ENCODE results near the gene KIF26B. TPM values are rescaled to one million over a fixed set of nuclear protein-coding genes. Genes with fewer than 3 reads are reported as not detected.

Gene KIF26B
- polyA plus RNA-seq, 1 donor from 2014 or later, result 6.3 TPM

- Histone ChIP-seq H3K4me3 (ENCODE audit: low read length) (no peak overlapping the region), H4K20me1 (ENCODE audit: insufficient read depth) (no peaks in the 10 kb centered on the region), H3F3A (ENCODE audit: insufficient read depth, low read length, poor library complexity, severe bottlenecking) (no peaks in the 10 kb centered on the region), H3K79me2 (replicated peaks; ENCODE audit: insufficient read depth, low read length) (no peaks in the 10 kb centered on the region), H3K9me2 (ENCODE audit: insufficient read depth, low read length) (no peaks in the 10 kb centered on the region), H3K27me3 (ENCODE audit: insufficient read depth, low read depth, low read length) (no peaks in the 10 kb centered on the region), H3K9me3 (ENCODE audit: low read length) (no peaks in the 10 kb centered on the region), H3K27ac (ENCODE audit: low read length) (no peak overlapping the region), H3K9ac (ENCODE audit: low read length) (no peak overlapping the region), H2AFZ (ENCODE audit: low read depth, low read length) (no peak overlapping the region), H3K36me3 (ENCODE audit: insufficient read depth, low read length) (no peaks in the 10 kb centered on the region), H3K4me2 (ENCODE audit: low read length) (no peak overlapping the region)
- TF ChIP-seq EZH2 (IDR thresholded peaks at IDR 0.05; ENCODE audit: borderline replicate concordance, insufficient read depth, low read length, poor library complexity, severe bottlenecking) (no peak), REST (IDR thresholded peaks at IDR 0.05; ENCODE audit: borderline replicate concordance) (no peak), TAF1 (IDR thresholded peaks at IDR 0.05; ENCODE audit: low read depth) (no peak), CTCF (IDR thresholded peaks at IDR 0.05; ENCODE audit: poor library complexity, severe bottlenecking) (no peak), POLR2AphosphoS5 (IDR thresholded peaks at IDR 0.05) (no peak), MXI1 (conservative IDR thresholded peaks at IDR 0.05; ENCODE audit: poor library complexity, severe bottlenecking) (no peak), EP300 (conservative IDR thresholded peaks at IDR 0.05; ENCODE audit: poor library complexity, severe bottlenecking) (no peak), RAD21 (conservative IDR thresholded peaks at IDR 0.05) (no peak), SMC3 (conservative IDR thresholded peaks at IDR 0.05; ENCODE audit: poor library complexity) (no peak)
Measured at GRCh38 chr1:245124644-245125043, 30.1 kb upstream of the KIF26B start.

- no peaks in the 10 kb centered on the region for H4K20me1 ChIP-seq (ENCODE audit: insufficient read depth)
- no peak overlapping the region for H3K4me3 ChIP-seq (ENCODE audit: low read length)
- H3K27ac ChIP-seq (ENCODE audit: low read length), result no peak overlapping the region
- H3F3A ChIP-seq (ENCODE audit: insufficient read depth, low read length, poor library complexity, severe bottlenecking), result no peaks in the 10 kb centered on the region
- no peaks in the 10 kb centered on the region for H3K27me3 ChIP-seq (ENCODE audit: insufficient read depth, low read depth, low read length)
- H3K9me2 ChIP-seq (ENCODE audit: insufficient read depth, low read length), result no peaks in the 10 kb centered on the region
- H3K9me3 ChIP-seq (ENCODE audit: low read length), result no peaks in the 10 kb centered on the region
- no peak overlapping the region for H3K9ac ChIP-seq (ENCODE audit: low read length)
- TF ChIP-seq CTCF (IDR thresholded peaks at IDR 0.05; ENCODE audit: poor library complexity, severe bottlenecking), result no peak
- TF ChIP-seq TAF1 (IDR thresholded peaks at IDR 0.05; ENCODE audit: low read depth), result no peak
- no peak for TF ChIP-seq EZH2 (IDR thresholded peaks at IDR 0.05; ENCODE audit: borderline replicate concordance, insufficient read depth, low read length, poor library complexity, severe bottlenecking)
- TF ChIP-seq SMC3 (conservative IDR thresholded peaks at IDR 0.05; ENCODE audit: poor library complexity), result no peak
- no peak for TF ChIP-seq EP300 (conservative IDR thresholded peaks at IDR 0.05; ENCODE audit: poor library complexity, severe bottlenecking)
- TF ChIP-seq RAD21 (conservative IDR thresholded peaks at IDR 0.05), result no peak
- TF ChIP-seq REST (IDR thresholded peaks at IDR 0.05; ENCODE audit: borderline replicate concordance), result no peak
- TF ChIP-seq MXI1 (conservative IDR thresholded peaks at IDR 0.05; ENCODE audit: poor library complexity, severe bottlenecking), result no peak
- no peak for TF ChIP-seq POLR2AphosphoS5 (IDR thresholded peaks at IDR 0.05)
- H2AFZ ChIP-seq (ENCODE audit: low read depth, low read length), result no peak overlapping the region
- no peak overlapping the region for H3K4me2 ChIP-seq (ENCODE audit: low read length)
- no peaks in the 10 kb centered on the region for H3K79me2 ChIP-seq (replicated peaks; ENCODE audit: insufficient read depth, low read length)
- H3K36me3 ChIP-seq (ENCODE audit: insufficient read depth, low read length), result no peaks in the 10 kb centered on the region
Measured at GRCh38 chr1:245126530-245126929, 28.3 kb upstream of the KIF26B start.

All from neural cell (in vitro differentiated cells).